Parathyroid adenoma (tissue), 2 donors: ENCODE measurements around the gene HMCN1.

Source experiments
- H2AFZ ChIP-seq: fragments of 300-600 bp; sonication (generic); one replicate; pipeline ENCODE4 v1.7.0; 2017; ENCODE audit warnings: antibody characterized with exemption, mild to moderate bottlenecking
- H3K27ac ChIP-seq: fragments of 300-600 bp; sonication (generic); one replicate; pipeline ENCODE4 v1.7.0; 2017
- H3K27me3 ChIP-seq: fragments of 300-600 bp; sonication (generic); one replicate; pipeline ENCODE4 v1.7.0; 2017; ENCODE audit warnings: low read length; ENCODE audit not compliant: control insufficient read depth, insufficient read depth
- H3K36me3 ChIP-seq: fragments of 300-600 bp; sonication (generic); one replicate; pipeline ENCODE4 v1.7.0; 2017; ENCODE audit warnings: low read length; ENCODE audit not compliant: control insufficient read depth, insufficient read depth
- H3K4me1 ChIP-seq: fragments of 300-600 bp; sonication (generic); one replicate; pipeline ENCODE4 v1.7.0; 2017; ENCODE audit warnings: control low read depth
- H3K4me2 ChIP-seq: fragments of 300-600 bp; sonication (generic); one replicate; pipeline ENCODE4 v1.7.0; 2017; ENCODE audit warnings: low read length
- H3K4me3 ChIP-seq: fragments of 300-600 bp; sonication (generic); one replicate; pipeline ENCODE4 v1.7.0; 2017; ENCODE audit warnings: low read depth, low read length
- H3K79me2 ChIP-seq: fragments of 300-600 bp; sonication (generic); one replicate; pipeline ENCODE4 v1.7.0; 2017; ENCODE audit warnings: control low read depth
- H3K9ac ChIP-seq: fragments of 300-600 bp; sonication (generic); one replicate; pipeline ENCODE4 v1.7.0; 2017; ENCODE audit warnings: mild to moderate bottlenecking
- H3K9me3 ChIP-seq: fragments of 300-600 bp; sonication (generic); one replicate; pipeline ENCODE4 v1.7.0; 2017; ENCODE audit warnings: low read length; ENCODE audit not compliant: control insufficient read depth
- CTCF ChIP-seq: fragments of 300-600 bp; sonication (generic); IDR thresholded peaks from one replicate; pipeline ENCODE4 v1.7.0; 2017; ENCODE audit warnings: antibody characterized with exemption, mild to moderate bottlenecking
- donor health status: primary hyperparathyroidism.

The HMCN1 gene

GRCh38 chr1:185722098-185722497 is 12.1 kb upstream of the HMCN1 start:
- no peaks in the 10 kb centered on the region for H3K36me3 ChIP-seq
- no peaks in the 10 kb centered on the region for H3K79me2 ChIP-seq
- no peak for TF ChIP-seq CTCF
- no peak overlapping the region for H2AFZ ChIP-seq
- no peak overlapping the region for H3K4me2 ChIP-seq
- no peaks in the 10 kb centered on the region for H3K27me3 ChIP-seq
- no peak overlapping the region for H3K9ac ChIP-seq
- H3K27ac ChIP-seq: no peak overlapping the region
- no peak overlapping the region for H3K4me3 ChIP-seq
- H3K4me1 ChIP-seq: no peaks in the 10 kb centered on the region
- H3K9me3 ChIP-seq: no peaks in the 10 kb centered on the region

- Histone ChIP-seq H3K36me3 (no peaks in the 10 kb centered on the region), H3K4me2 (no peak overlapping the region), H3K9me3 (no peaks in the 10 kb centered on the region), H3K4me3 (no peak overlapping the region), H3K27me3 (no peaks in the 10 kb centered on the region), H2AFZ (no peak overlapping the region), H3K4me1 (no peaks in the 10 kb centered on the region), H3K27ac (no peak overlapping the region), H3K9ac (no peak overlapping the region), H3K79me2 (no peaks in the 10 kb centered on the region)
- TF ChIP-seq CTCF: no peak
These were observed 6.5 kb upstream of the HMCN1 start for GRCh38 chr1:185727726-185728125.

GRCh38 chr1:185731446-185731845 is 2.7 kb upstream of the HMCN1 start:
- no peak overlapping the region for H3K4me3 ChIP-seq
- no peaks in the 10 kb centered on the region for H3K27me3 ChIP-seq
- TF ChIP-seq CTCF: no peak

DNA sequence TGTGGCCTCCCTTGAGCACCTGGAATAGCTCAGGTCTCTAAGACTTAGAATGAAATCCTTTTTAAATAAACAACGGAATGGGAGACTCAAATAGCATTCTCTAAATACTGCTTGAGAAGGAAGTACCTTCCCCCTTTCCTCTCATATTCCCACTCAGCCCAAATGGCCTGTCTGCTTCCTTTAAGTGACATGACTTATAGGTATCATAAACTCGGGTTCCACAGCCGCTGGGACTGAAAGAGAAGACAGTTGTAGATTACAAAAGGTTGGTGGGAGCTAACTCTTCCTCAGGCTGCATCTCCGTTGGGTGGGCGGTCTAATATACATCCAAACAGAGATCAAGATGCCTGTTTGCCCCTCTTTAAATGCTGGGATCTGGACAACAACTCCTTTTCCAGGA is 1.2 kb upstream of the HMCN1 start:
- H3K4me3 ChIP-seq: no peak overlapping the region
- no peak for TF ChIP-seq CTCF
- no peak overlapping the region for H3K9ac ChIP-seq
- H3K36me3 ChIP-seq: no peaks in the 10 kb centered on the region
- no peak overlapping the region for H2AFZ ChIP-seq
- H3K79me2 ChIP-seq: no peaks in the 10 kb centered on the region
- H3K4me1 ChIP-seq: no peaks in the 10 kb centered on the region
- no peak overlapping the region for H3K27ac ChIP-seq
- H3K4me2 ChIP-seq: no peak overlapping the region
- no peaks in the 10 kb centered on the region for H3K9me3 ChIP-seq
- no peaks in the 10 kb centered on the region for H3K27me3 ChIP-seq

More at GRCh38 chr1:185731446-185731845, 2.7 kb upstream of the HMCN1 start:
- Histone ChIP-seq H3K4me2 (no peak overlapping the region), H3K9ac (no peak overlapping the region), H3K4me1 (no peaks in the 10 kb centered on the region), H3K36me3 (no peaks in the 10 kb centered on the region), H3K27ac (no peak overlapping the region), H3K9me3 (no peaks in the 10 kb centered on the region), H2AFZ (no peak overlapping the region), H3K79me2 (no peaks in the 10 kb centered on the region)

- no peak for TF ChIP-seq CTCF
- Histone ChIP-seq H3K79me2 (no peaks in the 10 kb centered on the region), H2AFZ (peak overlapping the region; percentile 38), H3K27me3 (no peaks in the 10 kb centered on the region), H3K4me1 (no peaks in the 10 kb centered on the region), H3K4me2 (peak overlapping the region; percentile 74), H3K9ac (no peak overlapping the region), H3K27ac (no peak overlapping the region), H3K9me3 (no peaks in the 10 kb centered on the region), H3K4me3 (peak overlapping the region; percentile 67), H3K36me3 (no peaks in the 10 kb centered on the region)
These were observed 924 bp downstream of the HMCN1 start for GRCh38 chr1:185734929-185735700.
